Calu3 (cell line): ENCODE results near the gene SPSB2. TPM values are rescaled to one million over a fixed set of nuclear protein-coding genes. Genes with fewer than 3 reads are reported as not detected.
"Not testable (repeated sequence)": the region's sequence is repeated elsewhere in the genome, so short reads cannot be mapped to it uniquely, and the experiment has no call there.

Experiments
- BruUV-seq: library from RNA; stranded (reverse); fragments of 400-500 nt; replicated peaks from 2 replicates; lab custom pipeline; 2021; lab: Mats Ljungman, UMichigan
- CTCF ChIA-PET: fragments of 300-600 bp; sonication (Branson Sonifier 250); formaldehyde crosslinking; loops from one replicate; lab custom pipeline; 2022; ENCODE audit warnings: antibody characterized with exemption; lab: Charles Lee
- DNase-seq: peaks from one replicate; pipeline ENCODE4 v3.0.0; 2022
- H3K27ac Mint-ChIP-seq: one replicate; pipeline ENCODE4 v1.8.0; 2022; ENCODE audit warnings: mixed read lengths; ENCODE audit not compliant: unreplicated experiment
- H3K27me3 Mint-ChIP-seq: one replicate; pipeline ENCODE4 v1.8.0; 2022; ENCODE audit warnings: mixed read lengths; ENCODE audit not compliant: unreplicated experiment
- H3K36me3 Mint-ChIP-seq: one replicate; pipeline ENCODE4 v1.8.0; 2022; ENCODE audit warnings: mild to moderate bottlenecking, moderate library complexity, mixed read lengths; ENCODE audit not compliant: insufficient read depth, unreplicated experiment
- H3K4me1 Mint-ChIP-seq: one replicate; pipeline ENCODE4 v1.8.0; 2022; ENCODE audit warnings: mild to moderate bottlenecking, low read depth, mixed read lengths; ENCODE audit not compliant: unreplicated experiment
- H3K4me3 Mint-ChIP-seq: one replicate; pipeline ENCODE4 v1.8.0; 2022; ENCODE audit warnings: mild to moderate bottlenecking, low read depth, moderate library complexity, mixed read lengths; ENCODE audit not compliant: unreplicated experiment
- H3K9me3 Mint-ChIP-seq: one replicate; pipeline ENCODE4 v1.8.0; 2022; ENCODE audit warnings: low read depth, mixed read lengths; ENCODE audit not compliant: unreplicated experiment
- intact Hi-C: fragments of 100-400 bp; cut with micrococcal nuclease; formaldehyde crosslinking; loops from one replicate; pipeline ENCODE4 v1.10.0; 2022; ENCODE audit not compliant: unreplicated experiment
- total RNA-seq: library from RNA; stranded (reverse); gene quantifications from 2 replicates; pipeline ENCODE4 v1.2.3, GENCODE V29; 2022
- TF ChIP-seq, protein P1 (sequence below): fragments of 200-600 bp; IDR thresholded peaks from one replicate; pipeline ENCODE4 v1.8.0; 2022; ENCODE audit warnings: antibody characterized with exemption; ENCODE audit not compliant: unreplicated experiment

The SPSB2 gene
- total RNA-seq, 1 experiment from 2014 or later: 18.0 TPM

DNA sequence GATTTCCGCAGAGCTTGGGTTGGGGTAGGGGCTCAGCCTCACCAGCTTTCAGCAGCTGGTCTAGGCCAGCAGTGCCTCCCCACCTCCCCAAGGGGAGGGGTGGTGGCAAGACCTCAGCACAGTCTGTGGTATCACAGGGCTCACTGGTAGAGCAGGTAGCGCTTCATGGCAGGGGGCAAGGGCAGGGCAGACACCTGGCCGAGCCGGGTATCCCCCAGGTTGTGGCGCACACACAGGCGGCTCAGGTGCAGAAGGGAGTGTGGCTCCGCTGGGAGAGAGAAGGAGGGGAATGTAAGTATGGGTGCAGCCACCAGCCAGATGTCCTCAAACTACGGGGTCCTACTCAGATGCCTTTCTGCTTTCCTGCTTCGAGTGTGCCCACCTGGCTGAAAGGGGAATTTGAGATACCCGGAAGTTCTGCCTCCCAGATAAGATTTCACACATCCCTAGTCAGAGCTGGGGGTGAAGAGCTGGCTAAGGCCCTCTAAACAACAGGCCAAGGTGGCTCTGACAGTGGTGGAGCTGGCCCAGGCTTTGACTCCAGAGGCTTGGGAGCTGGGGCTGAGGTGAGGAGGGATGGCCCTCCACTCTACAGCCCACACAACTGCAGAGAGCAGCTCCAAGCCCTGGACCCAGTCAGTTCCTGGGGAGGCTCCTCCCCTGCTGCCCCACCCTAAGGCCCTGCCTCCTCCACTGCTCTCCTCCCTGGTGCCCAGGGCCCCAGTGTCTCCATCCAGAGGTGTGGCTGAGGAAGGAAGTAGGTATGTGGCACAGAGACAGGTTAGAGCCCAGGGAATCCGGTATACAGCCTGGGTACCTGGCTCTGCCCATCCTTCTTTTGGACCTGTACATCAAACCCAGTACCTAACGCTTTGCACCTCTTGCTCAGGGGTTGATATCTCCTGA lies 1.8 kb downstream of the SPSB2 start:
- Mint-ChIP-seq H3K27me3 (no peaks in the 10 kb centered on the region), H3K36me3 (peaks cover 83% of the 10 kb centered on the region), H3K9me3 (no peaks in the 10 kb centered on the region), H3K27ac (peak overlapping the region; percentile 89), H3K4me1 (peaks cover 43% of the 10 kb centered on the region), H3K4me3 (peak overlapping the region; percentile 99)
- CTCF ChIA-PET: interaction anchor here (0.8 to 3.1 kb wide), 9 partner anchors 10 to 93 kb away, joined by 3 to 31 read pairs (median 10); partner anchors contain the start of genes C12orf57 and RNU7-1
- DNase-seq: peak; percentile 74
- intact Hi-C loops: no loop called here
- TF ChIP-seq, protein P1, sequence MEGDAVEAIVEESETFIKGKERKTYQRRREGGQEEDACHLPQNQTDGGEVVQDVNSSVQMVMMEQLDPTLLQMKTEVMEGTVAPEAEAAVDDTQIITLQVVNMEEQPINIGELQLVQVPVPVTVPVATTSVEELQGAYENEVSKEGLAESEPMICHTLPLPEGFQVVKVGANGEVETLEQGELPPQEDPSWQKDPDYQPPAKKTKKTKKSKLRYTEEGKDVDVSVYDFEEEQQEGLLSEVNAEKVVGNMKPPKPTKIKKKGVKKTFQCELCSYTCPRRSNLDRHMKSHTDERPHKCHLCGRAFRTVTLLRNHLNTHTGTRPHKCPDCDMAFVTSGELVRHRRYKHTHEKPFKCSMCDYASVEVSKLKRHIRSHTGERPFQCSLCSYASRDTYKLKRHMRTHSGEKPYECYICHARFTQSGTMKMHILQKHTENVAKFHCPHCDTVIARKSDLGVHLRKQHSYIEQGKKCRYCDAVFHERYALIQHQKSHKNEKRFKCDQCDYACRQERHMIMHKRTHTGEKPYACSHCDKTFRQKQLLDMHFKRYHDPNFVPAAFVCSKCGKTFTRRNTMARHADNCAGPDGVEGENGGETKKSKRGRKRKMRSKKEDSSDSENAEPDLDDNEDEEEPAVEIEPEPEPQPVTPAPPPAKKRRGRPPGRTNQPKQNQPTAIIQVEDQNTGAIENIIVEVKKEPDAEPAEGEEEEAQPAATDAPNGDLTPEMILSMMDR: no peak
- no TSS peak for BruUV-seq

DNA sequence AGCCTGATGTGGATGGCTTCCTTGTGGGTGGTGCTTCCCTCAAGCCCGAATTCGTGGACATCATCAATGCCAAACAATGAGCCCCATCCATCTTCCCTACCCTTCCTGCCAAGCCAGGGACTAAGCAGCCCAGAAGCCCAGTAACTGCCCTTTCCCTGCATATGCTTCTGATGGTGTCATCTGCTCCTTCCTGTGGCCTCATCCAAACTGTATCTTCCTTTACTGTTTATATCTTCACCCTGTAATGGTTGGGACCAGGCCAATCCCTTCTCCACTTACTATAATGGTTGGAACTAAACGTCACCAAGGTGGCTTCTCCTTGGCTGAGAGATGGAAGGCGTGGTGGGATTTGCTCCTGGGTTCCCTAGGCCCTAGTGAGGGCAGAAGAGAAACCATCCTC lies 2.8 kb downstream of the SPSB2 start:
- H3K4me1 Mint-ChIP-seq: peaks cover 43% of the 10 kb centered on the region
- peak overlapping the region; percentile 88 for H3K4me3 Mint-ChIP-seq
- DNase-seq, H3K9me3 Mint-ChIP-seq, H3K27me3 Mint-ChIP-seq, intact Hi-C loops: not testable (repeated sequence)
- H3K36me3 Mint-ChIP-seq: peaks cover 87% of the 10 kb centered on the region
- BruUV-seq: TSS peak; percentile 53
- H3K27ac Mint-ChIP-seq: peak overlapping the region; percentile 89
- CTCF ChIA-PET: interaction anchor here (1.7 to 3.1 kb wide), 3 partner anchors 21 to 55 kb away, joined by 22 to 31 read pairs (median 24); no protein-coding TSS in a partner anchor

DNA sequence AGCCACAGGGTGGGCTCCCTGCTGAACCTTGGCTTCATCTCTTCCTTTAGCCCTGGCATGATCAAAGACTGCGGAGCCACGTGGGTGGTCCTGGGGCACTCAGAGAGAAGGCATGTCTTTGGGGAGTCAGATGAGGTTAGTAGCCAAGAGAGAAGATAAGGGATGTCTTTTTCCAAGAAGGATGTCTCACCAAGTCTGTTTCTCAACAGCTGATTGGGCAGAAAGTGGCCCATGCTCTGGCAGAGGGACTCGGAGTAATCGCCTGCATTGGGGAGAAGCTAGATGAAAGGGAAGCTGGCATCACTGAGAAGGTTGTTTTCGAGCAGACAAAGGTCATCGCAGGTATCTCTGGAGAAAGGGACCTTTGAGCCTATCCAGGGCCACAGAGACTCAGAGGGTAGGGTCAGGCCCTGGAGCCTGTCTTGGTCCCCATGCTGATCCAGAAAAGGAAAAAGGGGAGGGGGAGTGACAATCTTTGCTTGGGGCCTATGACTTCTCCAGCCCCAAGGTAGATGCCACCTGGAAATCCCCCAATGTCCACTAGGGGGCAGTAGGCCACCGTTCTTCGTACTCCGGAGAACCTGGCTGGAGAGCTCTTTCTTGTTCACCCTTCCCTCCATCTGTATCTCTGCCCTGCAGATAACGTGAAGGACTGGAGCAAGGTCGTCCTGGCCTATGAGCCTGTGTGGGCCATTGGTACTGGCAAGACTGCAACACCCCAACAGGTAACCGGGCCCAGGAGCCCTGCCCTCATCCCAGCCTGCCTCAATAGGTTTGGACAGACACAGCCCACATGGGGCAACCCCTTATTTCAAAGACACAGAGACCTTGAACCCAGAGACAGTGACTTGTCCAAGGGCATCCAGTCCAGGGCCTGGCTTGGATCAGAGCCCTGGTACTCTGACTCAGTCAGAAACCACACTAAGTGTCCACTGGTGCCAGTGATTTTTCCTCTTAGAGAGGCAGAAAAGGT lies 3.8 kb downstream of the SPSB2 start:
- CTCF ChIA-PET: interaction anchor here (0.6 to 2.0 kb wide), 13 partner anchors 11 to 180 kb away, joined by 3 to 24 read pairs (median 9); partner anchors contain the start of genes C12orf57, CDCA3, ENO2 and RNU7-1
- Mint-ChIP-seq H3K9me3 (no peaks in the 10 kb centered on the region), H3K27me3 (no peaks in the 10 kb centered on the region), H3K27ac (peak overlapping the region; percentile 91), H3K4me3 (peak overlapping the region; percentile 88), H3K36me3 (peaks cover 87% of the 10 kb centered on the region), H3K4me1 (peaks cover 43% of the 10 kb centered on the region)
- TF ChIP-seq, protein P1: peak; percentile 92
- DNase-seq: peak; percentile 91
- intact Hi-C loops: loop anchor here (5.0 kb wide), 2 partner anchors 58 to 73 kb away; partner anchors contain the start of genes ATN1, C12orf57 and RNU7-1
- BruUV-seq: no TSS peak

DNA sequence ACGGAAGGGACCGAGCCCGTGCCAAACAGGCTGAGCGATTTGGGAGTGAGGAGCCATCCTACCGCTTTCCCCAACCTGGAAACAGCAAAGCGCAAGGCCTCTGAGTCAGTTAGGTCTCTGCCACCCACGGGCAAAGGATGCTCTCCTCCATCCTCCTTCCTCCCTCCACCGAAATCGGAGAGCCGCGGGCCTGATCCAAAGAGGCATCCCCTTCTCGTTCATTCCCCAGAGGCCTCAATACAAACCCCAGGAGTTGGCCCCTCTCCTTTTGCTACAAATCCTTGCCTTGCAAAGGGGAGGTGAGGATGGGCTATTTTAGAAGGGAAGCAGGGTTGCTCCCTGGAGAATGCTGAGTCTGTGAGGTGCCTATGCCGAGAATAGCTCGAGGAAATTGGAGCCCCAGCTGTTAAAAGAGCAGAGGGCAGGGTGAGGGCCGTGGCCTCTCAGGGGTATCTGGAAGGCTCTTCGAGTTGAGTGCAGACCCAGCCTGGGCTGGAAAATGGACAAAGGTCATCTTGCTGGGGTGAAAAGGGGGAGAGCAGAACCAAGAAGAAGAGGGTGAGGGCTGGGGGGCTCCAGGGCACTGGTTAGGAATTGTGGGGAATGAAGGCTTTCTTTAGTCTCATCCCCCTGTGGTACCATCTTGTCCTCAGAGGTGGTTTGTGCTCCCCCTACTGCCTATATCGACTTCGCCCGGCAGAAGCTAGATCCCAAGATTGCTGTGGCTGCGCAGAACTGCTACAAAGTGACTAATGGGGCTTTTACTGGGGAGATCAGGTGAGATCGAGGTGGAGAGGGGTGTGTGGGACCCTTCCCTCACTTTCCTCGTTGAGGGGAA lies 4.7 kb downstream of the SPSB2 start:
- Mint-ChIP-seq H3K36me3 (peaks cover 81% of the 10 kb centered on the region), H3K4me1 (peaks cover 43% of the 10 kb centered on the region), H3K4me3 (peak overlapping the region; percentile 88), H3K9me3 (no peaks in the 10 kb centered on the region), H3K27ac (peak overlapping the region; percentile 91), H3K27me3 (no peaks in the 10 kb centered on the region)
- intact Hi-C loops: loop anchor here (5.0 kb wide), 2 partner anchors 59 to 74 kb away; partner anchors contain the start of genes ATN1, C12orf57 and RNU7-1
- BruUV-seq: no TSS peak
- DNase-seq: no peak
- CTCF ChIA-PET: interaction anchor here (0.9 to 2.0 kb wide), 7 partner anchors 16 to 96 kb away, joined by 3 to 24 read pairs (median 15); partner anchors contain the start of genes CDCA3, ENO2 and USP5
- TF ChIP-seq, protein P1: no peak
